Esophagus squamous epithelium (tissue), 4 donors: Measurements from ENCODE around the gene DIPK1B.

Experiments
- POLR2A ChIP-seq, 4 donors: fragments of 450-650 bp; IDR thresholded peaks; one replicate each; pipeline ENCODE4 v1.6.1; 2017; ENCODE audit warnings: antibody characterized with exemption in 4 of 4, mild to moderate bottlenecking in 4 of 4, moderate library complexity in 3 of 4
- TF ChIP-seq, protein P1 (sequence below), 6 experiments: fragments of 450-650 bp in 4 of 6; fragments of 200-600 bp in 2 of 6; sonication (generic) in 2 of 6; IDR thresholded peaks; one replicate each; pipeline ENCODE4 v1.5.1; 2016 to 2019; ENCODE audit warnings: antibody characterized with exemption in 6 of 6, mild to moderate bottlenecking in 4 of 6, moderate library complexity in 4 of 6

DNA sequence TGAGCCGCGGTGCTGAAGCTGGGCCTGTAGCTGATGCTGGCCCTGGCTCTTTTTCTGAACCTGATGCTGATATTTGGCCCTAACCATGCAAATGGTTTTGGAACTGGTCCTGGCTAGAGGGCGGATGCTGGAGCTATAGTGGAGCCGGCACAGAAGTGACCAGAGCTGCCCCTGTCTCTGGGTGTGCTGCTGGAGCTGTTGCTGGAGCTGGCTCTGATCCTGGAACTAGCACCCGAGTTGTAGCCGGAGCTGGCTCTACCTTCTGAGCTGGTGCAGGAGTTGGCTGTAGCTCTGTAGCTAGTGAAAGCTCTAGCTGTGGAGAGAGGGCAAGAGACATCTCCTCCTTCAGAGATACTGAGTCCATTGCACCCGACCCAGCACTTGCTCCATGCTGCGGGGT, 17.6 kb downstream of the DIPK1B start:
- TF ChIP-seq, protein P1, sequence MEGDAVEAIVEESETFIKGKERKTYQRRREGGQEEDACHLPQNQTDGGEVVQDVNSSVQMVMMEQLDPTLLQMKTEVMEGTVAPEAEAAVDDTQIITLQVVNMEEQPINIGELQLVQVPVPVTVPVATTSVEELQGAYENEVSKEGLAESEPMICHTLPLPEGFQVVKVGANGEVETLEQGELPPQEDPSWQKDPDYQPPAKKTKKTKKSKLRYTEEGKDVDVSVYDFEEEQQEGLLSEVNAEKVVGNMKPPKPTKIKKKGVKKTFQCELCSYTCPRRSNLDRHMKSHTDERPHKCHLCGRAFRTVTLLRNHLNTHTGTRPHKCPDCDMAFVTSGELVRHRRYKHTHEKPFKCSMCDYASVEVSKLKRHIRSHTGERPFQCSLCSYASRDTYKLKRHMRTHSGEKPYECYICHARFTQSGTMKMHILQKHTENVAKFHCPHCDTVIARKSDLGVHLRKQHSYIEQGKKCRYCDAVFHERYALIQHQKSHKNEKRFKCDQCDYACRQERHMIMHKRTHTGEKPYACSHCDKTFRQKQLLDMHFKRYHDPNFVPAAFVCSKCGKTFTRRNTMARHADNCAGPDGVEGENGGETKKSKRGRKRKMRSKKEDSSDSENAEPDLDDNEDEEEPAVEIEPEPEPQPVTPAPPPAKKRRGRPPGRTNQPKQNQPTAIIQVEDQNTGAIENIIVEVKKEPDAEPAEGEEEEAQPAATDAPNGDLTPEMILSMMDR (IDR thresholded peaks at IDR 0.05) = no peak
- TF ChIP-seq POLR2A (IDR thresholded peaks at IDR 0.05) = no peak
